ENCODE results near the gene C20orf141. TPM values are rescaled to one million over a fixed set of nuclear protein-coding genes. Genes with fewer than 3 reads are reported as not detected.
A peak's percentile ranks its signal among the peaks of the same experiment; 100 is the strongest.
"Not testable (repeated sequence)": the region's sequence is repeated elsewhere in the genome, so short reads cannot be mapped to it uniquely, and the experiment has no call there.

Gene C20orf141
- total RNA-seq, 1 experiment from 2014 or later, result not detected

GRCh38 chr20:2804852-2805688, 9.7 kb upstream of the C20orf141 start:
- H3K4me1 ChIP-seq (replicated peaks), result peaks cover 15% of the 10 kb centered on the region
- H3K36me3 ChIP-seq, result no peaks in the 10 kb centered on the region
- peaks cover 24% of the 10 kb centered on the region for H3K27me3 ChIP-seq (replicated peaks)
- peak in 1 of 2 experiments; percentile 40 for DNase-seq (ENCODE audit: low read depth in 1 of 2, low spot score in 2 of 2)
- no peaks in the 10 kb centered on the region; the same call in 1 of the 2 replicates for H3K9me3 ChIP-seq (replicated peaks)
- H3K27ac ChIP-seq, result no peak overlapping the region
- H3K4me3 ChIP-seq, result no peak overlapping the region

- Histone ChIP-seq H3K27me3 (replicated peaks) (peaks cover 18% of the 10 kb centered on the region), H3K27ac (no peak overlapping the region), H3K9me3 (replicated peaks) (no peaks in the 10 kb centered on the region; the same call in 1 of the 2 replicates), H3K36me3 (no peaks in the 10 kb centered on the region), H3K4me3 (no peak overlapping the region), H3K4me1 (replicated peaks) (peaks cover 9% of the 10 kb centered on the region)
- no peak for DNase-seq (ENCODE audit: low read depth in 1 of 2, low spot score in 2 of 2)
Measured at GRCh38 chr20:2805689-2806350, 9.0 kb upstream of the C20orf141 start.

- Histone ChIP-seq H3K4me3 (no peak overlapping the region), H3K9me3 (replicated peaks) (no peaks in the 10 kb centered on the region; the same call in 1 of the 2 replicates), H3K36me3 (no peaks in the 10 kb centered on the region), H3K27me3 (replicated peaks) (peaks cover 13% of the 10 kb centered on the region), H3K27ac (no peak overlapping the region), H3K4me1 (replicated peaks) (peaks cover 4% of the 10 kb centered on the region)
- peak in 1 of 2 experiments; percentile 16 for DNase-seq (ENCODE audit: low read depth in 1 of 2, low spot score in 2 of 2)
Measured at GRCh38 chr20:2806351-2806701, 8.5 kb upstream of the C20orf141 start.

- Histone ChIP-seq H3K4me3 (no peak overlapping the region), H3K4me1 (replicated peaks) (no peaks in the 10 kb centered on the region), H3K9me3 (replicated peaks) (0 out of 2 replicates have a peak, but pooled peaks cover 1% of the 10 kb centered on the region), H3K36me3 (no peaks in the 10 kb centered on the region), H3K27me3 (replicated peaks) (peaks cover 8% of the 10 kb centered on the region), H3K27ac (no peak overlapping the region)
- DNase-seq (ENCODE audit: low read depth in 1 of 2, low spot score in 2 of 2), result peak in 1 of 2 experiments; percentile 19
Measured at GRCh38 chr20:2807019-2807418, 7.8 kb upstream of the C20orf141 start.

- H3K27me3 ChIP-seq (replicated peaks); H3K36me3 ChIP-seq; DNase-seq (ENCODE audit: low read depth in 1 of 2, low spot score in 2 of 2); H3K27ac ChIP-seq; H3K4me1 ChIP-seq (replicated peaks); H3K9me3 ChIP-seq (replicated peaks); H3K4me3 ChIP-seq: not testable (repeated sequence)
Measured at GRCh38 chr20:2807929-2808328, 6.9 kb upstream of the C20orf141 start.

GRCh38 chr20:2809690-2810089, 5.1 kb upstream of the C20orf141 start:
- H3K27me3 ChIP-seq (replicated peaks), result no peaks in the 10 kb centered on the region; the same call in 1 of the 2 replicates
- peak in 1 of 2 experiments; percentile 16 for DNase-seq (ENCODE audit: low read depth in 1 of 2, low spot score in 2 of 2)

GRCh38 chr20:2812189-2812588, 2.6 kb upstream of the C20orf141 start:
- H3K9me3 ChIP-seq (replicated peaks), result 0 out of 2 replicates have a peak, but pooled peaks cover 7% of the 10 kb centered on the region
- H3K36me3 ChIP-seq, result no peaks in the 10 kb centered on the region
- DNase-seq (ENCODE audit: low read depth in 1 of 2, low spot score in 2 of 2), result no peak
- peaks cover 14% of the 10 kb centered on the region for H3K4me1 ChIP-seq (replicated peaks)
- no peak overlapping the region for H3K4me3 ChIP-seq
- no peaks in the 10 kb centered on the region for H3K27me3 ChIP-seq (replicated peaks)
- H3K27ac ChIP-seq, result no peak overlapping the region

More at GRCh38 chr20:2809690-2810089, 5.1 kb upstream of the C20orf141 start:
- Histone ChIP-seq H3K4me3 (no peak overlapping the region), H3K36me3 (no peaks in the 10 kb centered on the region), H3K9me3 (replicated peaks) (0 out of 2 replicates have a peak, but pooled peaks cover 7% of the 10 kb centered on the region), H3K4me1 (replicated peaks) (peaks cover 7% of the 10 kb centered on the region), H3K27ac (no peak overlapping the region)

GRCh38 chr20:2814076-2814475, 711 bp upstream of the C20orf141 start:
- peak in 1 of 2 experiments; percentile 25 for DNase-seq (ENCODE audit: low read depth in 1 of 2, low spot score in 2 of 2)
- Histone ChIP-seq H3K27ac (no peak overlapping the region), H3K36me3 (no peaks in the 10 kb centered on the region), H3K4me1 (replicated peaks) (peaks cover 14% of the 10 kb centered on the region), H3K4me3 (no peak overlapping the region), H3K9me3 (replicated peaks) (0 out of 2 replicates have a peak, but pooled peaks cover 7% of the 10 kb centered on the region), H3K27me3 (replicated peaks) (no peaks in the 10 kb centered on the region)

GRCh38 chr20:2815242-2815900, 584 bp downstream of the C20orf141 start:
- H3K9me3 ChIP-seq (replicated peaks), result 0 out of 2 replicates have a peak, but pooled peaks cover 7% of the 10 kb centered on the region
- H3K27ac ChIP-seq, result peak overlapping the region; percentile 23
- peak in 1 of 2 experiments; percentile 31 for DNase-seq (ENCODE audit: low read depth in 1 of 2, low spot score in 2 of 2)
- H3K27me3 ChIP-seq (replicated peaks), result no peaks in the 10 kb centered on the region
- H3K36me3 ChIP-seq, result no peaks in the 10 kb centered on the region
- no peak overlapping the region for H3K4me3 ChIP-seq
- peaks cover 21% of the 10 kb centered on the region for H3K4me1 ChIP-seq (replicated peaks)

GRCh38 chr20:2816030-2816582, 1.3 kb downstream of the C20orf141 start, which contains the start of gene TMEM239:
TMEM239 (plus strand) TSS chr20:2816364; CDS start chr20:2816555, 191 bp downstream.
- Histone ChIP-seq H3K36me3 (no peaks in the 10 kb centered on the region), H3K27me3 (replicated peaks) (no peaks in the 10 kb centered on the region), H3K9me3 (replicated peaks) (0 out of 2 replicates have a peak, but pooled peaks cover 7% of the 10 kb centered on the region), H3K4me3 (no peak within 1 kb of the TSS), H3K4me1 (replicated peaks) (peaks cover 22% of the 10 kb centered on the region), H3K27ac (peak within 1 kb of the TSS; percentile 23; the same call in 1 of the 2 replicates)
- DNase-seq (ENCODE audit: low read depth in 1 of 2, low spot score in 2 of 2), result peak in 1 of 2 experiments; percentile 36

GRCh38 chr20:2816583-2817340, 2.0 kb downstream of the C20orf141 start:
- Histone ChIP-seq H3K9me3 (replicated peaks) (0 out of 2 replicates have a peak, but pooled peaks cover 7% of the 10 kb centered on the region), H3K36me3 (no peaks in the 10 kb centered on the region), H3K4me1 (replicated peaks) (peaks cover 22% of the 10 kb centered on the region), H3K27ac (no peak overlapping the region), H3K4me3 (no peak overlapping the region), H3K27me3 (replicated peaks) (no peaks in the 10 kb centered on the region)
- peak in 1 of 2 experiments; percentile 36 for DNase-seq (ENCODE audit: low read depth in 1 of 2, low spot score in 2 of 2)

- Histone ChIP-seq H3K27me3 (replicated peaks) (no peaks in the 10 kb centered on the region), H3K4me1 (replicated peaks) (peaks cover 22% of the 10 kb centered on the region), H3K4me3 (no peak overlapping the region), H3K9me3 (replicated peaks) (0 out of 2 replicates have a peak, but pooled peaks cover 2% of the 10 kb centered on the region), H3K27ac (no peak overlapping the region), H3K36me3 (no peaks in the 10 kb centered on the region)
- no peak for DNase-seq (ENCODE audit: low read depth in 1 of 2, low spot score in 2 of 2)
Measured at GRCh38 chr20:2817341-2817726, 2.5 kb downstream of the C20orf141 start.

All from SJSA1 (cell line).